Hepatocyte (in vitro differentiated cells): ENCODE measurements around the gene DHRS9. TPM values are rescaled to one million over a fixed set of nuclear protein-coding genes. Genes with fewer than 3 reads are reported as not detected.

Experiments used
- DNase-seq: peaks from one replicate; pipeline ENCODE4 v3.0.0-alpha.2; 2016; ENCODE audit warnings: low spot score
- H2AFZ ChIP-seq: fragments of 200-600 bp; sonication (generic); 2 replicates; pipeline ENCODE4 v1.6.0; 2016; ENCODE audit warnings: antibody characterized with exemption, mild to moderate bottlenecking
- H3K27ac ChIP-seq: fragments of 200-600 bp; sonication (generic); 2 replicates; pipeline ENCODE4 v1.5.1; 2016; ENCODE audit warnings: mild to moderate bottlenecking
- H3K27me3 ChIP-seq: fragments of 200-600 bp; sonication (generic); 2 replicates; pipeline ENCODE4 v1.6.1; 2016
- H3K36me3 ChIP-seq: fragments of 200-600 bp; sonication (generic); replicated peaks from 2 replicates; pipeline ENCODE4 v1.5.1; 2016; ENCODE audit warnings: low read depth; ENCODE audit not compliant: insufficient read depth
- H3K4me1 ChIP-seq: fragments of 200-600 bp; sonication (generic); 2 replicates; pipeline ENCODE4 v1.5.1; 2016; ENCODE audit warnings: mild to moderate bottlenecking, moderate library complexity; ENCODE audit not compliant: insufficient read depth
- H3K4me2 ChIP-seq: fragments of 200-600 bp; sonication (generic); 2 replicates; pipeline ENCODE4 v1.6.0; 2016
- H3K4me3 ChIP-seq: fragments of 200-600 bp; sonication (generic); 2 replicates; pipeline ENCODE4 v1.5.1; 2016; ENCODE audit warnings: mild to moderate bottlenecking
- H3K79me2 ChIP-seq: fragments of 200-600 bp; sonication (generic); 2 replicates; pipeline ENCODE4 v1.6.0; 2017; ENCODE audit warnings: mild to moderate bottlenecking
- H3K9me2 ChIP-seq: fragments of 200-600 bp; sonication (generic); replicated peaks from 2 replicates; pipeline ENCODE4 v1.6.0; 2017; ENCODE audit warnings: mild to moderate bottlenecking; ENCODE audit not compliant: insufficient read depth
- H3K9me3 ChIP-seq: fragments of 200-600 bp; sonication (generic); 2 replicates; pipeline ENCODE4 v1.5.1; 2016; ENCODE audit warnings: low read depth, mild to moderate bottlenecking
- H4K20me1 ChIP-seq: fragments of 200-600 bp; sonication (generic); 2 replicates; pipeline ENCODE4 v1.6.0; 2016; ENCODE audit warnings: mild to moderate bottlenecking; ENCODE audit not compliant: insufficient read depth, poor library complexity, severe bottlenecking
- EZH2 ChIP-seq: fragments of 200-600 bp; sonication (generic); IDR thresholded peaks from 2 replicates; pipeline ENCODE4 v1.6.1; 2016; ENCODE audit warnings: antibody characterized with exemption, mild to moderate bottlenecking, borderline replicate concordance
- EZH2phosphoT487 ChIP-seq: fragments of 200-600 bp; sonication (generic); IDR thresholded peaks from one replicate; pipeline ENCODE4 v1.6.1; 2018; ENCODE audit warnings: antibody characterized with exemption, mild to moderate bottlenecking, low read depth, moderate library complexity; ENCODE audit not compliant: unreplicated experiment, severe bottlenecking
- WGBS: methylation state at CpG from one replicate; pipeline ENCODE4 v1.1.6; 2016; ENCODE audit warnings: low lambda C conversion rate; ENCODE audit errors: missing lambda C conversion rate; 5-methylcytosine and 5-hydroxymethylcytosine counted together
- polyA plus RNA-seq: library from polyadenylated mRNA; unstranded; fragments of >200 nt; fragmentation: Nextera tagmentation; extraction: Ambion mirVana; gene quantifications from 2 replicates; pipeline ENCODE4 v1.2.1, GENCODE V29; 2016
- total RNA-seq: library from RNA; depleted of rRNA; stranded (reverse); fragments of >200 nt; gene quantifications from 2 replicates; pipeline ENCODE4 v1.2.3, GENCODE V29; 2014
- TF ChIP-seq, protein P1 (sequence below): fragments of 200-600 bp; sonication (generic); IDR thresholded peaks from 2 replicates; pipeline ENCODE4 v1.5.1; 2016; ENCODE audit warnings: antibody characterized with exemption, mild to moderate bottlenecking; ENCODE audit not compliant: poor library complexity

The DHRS9 gene
- total and polyA plus RNA-seq, 2 experiments from 2014 or later = 1.1 to 2.2 TPM

- Histone ChIP-seq H2AFZ (no peak overlapping the region), H3K9me3 (no peaks in the 10 kb centered on the region), H3K79me2 (no peaks in the 10 kb centered on the region), H3K4me3 (no peak overlapping the region), H3K36me3 (no peaks in the 10 kb centered on the region), H3K9me2 (no peaks in the 10 kb centered on the region), H3K27me3 (no peaks in the 10 kb centered on the region), H3K4me2 (no peak overlapping the region), H3K4me1 (no peaks in the 10 kb centered on the region), H4K20me1 (no peaks in the 10 kb centered on the region), H3K27ac (no peak overlapping the region)
- TF ChIP-seq EZH2phosphoT487 = no peak
- TF ChIP-seq, protein P1, sequence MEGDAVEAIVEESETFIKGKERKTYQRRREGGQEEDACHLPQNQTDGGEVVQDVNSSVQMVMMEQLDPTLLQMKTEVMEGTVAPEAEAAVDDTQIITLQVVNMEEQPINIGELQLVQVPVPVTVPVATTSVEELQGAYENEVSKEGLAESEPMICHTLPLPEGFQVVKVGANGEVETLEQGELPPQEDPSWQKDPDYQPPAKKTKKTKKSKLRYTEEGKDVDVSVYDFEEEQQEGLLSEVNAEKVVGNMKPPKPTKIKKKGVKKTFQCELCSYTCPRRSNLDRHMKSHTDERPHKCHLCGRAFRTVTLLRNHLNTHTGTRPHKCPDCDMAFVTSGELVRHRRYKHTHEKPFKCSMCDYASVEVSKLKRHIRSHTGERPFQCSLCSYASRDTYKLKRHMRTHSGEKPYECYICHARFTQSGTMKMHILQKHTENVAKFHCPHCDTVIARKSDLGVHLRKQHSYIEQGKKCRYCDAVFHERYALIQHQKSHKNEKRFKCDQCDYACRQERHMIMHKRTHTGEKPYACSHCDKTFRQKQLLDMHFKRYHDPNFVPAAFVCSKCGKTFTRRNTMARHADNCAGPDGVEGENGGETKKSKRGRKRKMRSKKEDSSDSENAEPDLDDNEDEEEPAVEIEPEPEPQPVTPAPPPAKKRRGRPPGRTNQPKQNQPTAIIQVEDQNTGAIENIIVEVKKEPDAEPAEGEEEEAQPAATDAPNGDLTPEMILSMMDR = no peak
- TF ChIP-seq EZH2 = no peak
- WGBS = 78% methylated on average over 2 of the region's 2 CpGs
- DNase-seq = no peak
Measured at GRCh38 chr2:169038338-169038757, 31.0 kb upstream of the DHRS9 start.

GRCh38 chr2:169039702-169040101, 29.7 kb upstream of the DHRS9 start:
- no peak for TF ChIP-seq EZH2
- TF ChIP-seq, protein P1 = no peak
- TF ChIP-seq EZH2phosphoT487 = no peak
- no peaks in the 10 kb centered on the region for H3K79me2 ChIP-seq
- DNase-seq = no peak

DNA sequence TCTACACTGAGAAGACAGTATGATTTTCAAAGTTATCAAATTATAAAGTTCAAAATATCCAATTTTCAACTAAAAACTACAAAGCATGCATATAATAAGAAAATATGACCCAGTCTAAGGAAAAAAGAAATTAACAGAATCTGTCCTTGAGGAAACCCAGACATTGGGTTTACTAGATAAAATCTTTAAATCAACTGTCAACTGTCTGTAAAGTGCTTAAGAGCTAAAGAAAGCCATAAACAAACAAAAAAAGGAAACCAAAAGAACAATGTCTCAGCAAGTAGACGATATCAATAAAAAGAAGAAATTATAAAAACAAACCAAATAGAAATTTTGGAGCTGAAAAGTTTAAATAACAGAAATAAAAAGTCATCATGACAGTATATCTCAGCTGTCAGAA, 27.8 kb upstream of the DHRS9 start:
- H3K79me2 ChIP-seq = no peaks in the 10 kb centered on the region
- H3K36me3 ChIP-seq = no peaks in the 10 kb centered on the region
- DNase-seq = no peak
- no peak overlapping the region for H3K27ac ChIP-seq
- H3K9me2 ChIP-seq = no peaks in the 10 kb centered on the region
- no peaks in the 10 kb centered on the region for H4K20me1 ChIP-seq
- H3K9me3 ChIP-seq = no peaks in the 10 kb centered on the region
- H2AFZ ChIP-seq = no peak overlapping the region
- TF ChIP-seq EZH2phosphoT487 (no peak), EZH2 (no peak)
- TF ChIP-seq, protein P1 = no peak
- 27% methylated on average over 1 of the region's 1 CpG for WGBS
- H3K4me2 ChIP-seq = no peak overlapping the region
- H3K27me3 ChIP-seq = no peaks in the 10 kb centered on the region
- H3K4me1 ChIP-seq = no peaks in the 10 kb centered on the region
- no peak overlapping the region for H3K4me3 ChIP-seq

More at GRCh38 chr2:169039702-169040101, 29.7 kb upstream of the DHRS9 start:
- H3K4me2 ChIP-seq = no peak overlapping the region
- no peak overlapping the region for H2AFZ ChIP-seq
- H3K9me2 ChIP-seq = no peaks in the 10 kb centered on the region
- H4K20me1 ChIP-seq = no peaks in the 10 kb centered on the region
- H3K27ac ChIP-seq = no peak overlapping the region
- H3K4me1 ChIP-seq = no peaks in the 10 kb centered on the region
- H3K9me3 ChIP-seq = no peaks in the 10 kb centered on the region
- no peak overlapping the region for H3K4me3 ChIP-seq
- no peaks in the 10 kb centered on the region for H3K27me3 ChIP-seq
- 89% methylated on average over 4 of the region's 4 CpGs for WGBS
- H3K36me3 ChIP-seq = no peaks in the 10 kb centered on the region

GRCh38 chr2:169042856-169043255, 26.5 kb upstream of the DHRS9 start:
- no peaks in the 10 kb centered on the region for H4K20me1 ChIP-seq
- no peaks in the 10 kb centered on the region for H3K9me2 ChIP-seq
- H3K4me3 ChIP-seq = no peak overlapping the region
- H3K79me2 ChIP-seq = no peaks in the 10 kb centered on the region
- no peaks in the 10 kb centered on the region for H3K36me3 ChIP-seq
- no peak overlapping the region for H3K4me2 ChIP-seq
- H3K27ac ChIP-seq = no peak overlapping the region
- no peak for TF ChIP-seq EZH2phosphoT487
- TF ChIP-seq EZH2 = no peak
- TF ChIP-seq, protein P1 = no peak
- no peak for DNase-seq
- no peak overlapping the region for H2AFZ ChIP-seq
- H3K4me1 ChIP-seq = no peaks in the 10 kb centered on the region
- 92% methylated on average over 1 of the region's 1 CpG for WGBS
- no peaks in the 10 kb centered on the region for H3K27me3 ChIP-seq
- H3K9me3 ChIP-seq = no peaks in the 10 kb centered on the region
